Loucy (cell line): ENCODE results near the gene SPTSSA.

ENCODE experiments used
- EZH2phosphoT487 ChIP-seq: fragments of 200-600 bp; IDR thresholded peaks from 2 replicates; pipeline ENCODE4 v1.6.1; 2018; ENCODE audit warnings: antibody characterized with exemption, mild to moderate bottlenecking, moderate library complexity, borderline replicate concordance
- TF ChIP-seq, protein P1 (sequence below): fragments of 200-600 bp; sonication (generic); conservative IDR thresholded peaks from 2 replicates; pipeline ENCODE4 v1.5.1; 2014; ENCODE audit warnings: mild to moderate bottlenecking, antibody characterized with exemption, low read length

DNA sequence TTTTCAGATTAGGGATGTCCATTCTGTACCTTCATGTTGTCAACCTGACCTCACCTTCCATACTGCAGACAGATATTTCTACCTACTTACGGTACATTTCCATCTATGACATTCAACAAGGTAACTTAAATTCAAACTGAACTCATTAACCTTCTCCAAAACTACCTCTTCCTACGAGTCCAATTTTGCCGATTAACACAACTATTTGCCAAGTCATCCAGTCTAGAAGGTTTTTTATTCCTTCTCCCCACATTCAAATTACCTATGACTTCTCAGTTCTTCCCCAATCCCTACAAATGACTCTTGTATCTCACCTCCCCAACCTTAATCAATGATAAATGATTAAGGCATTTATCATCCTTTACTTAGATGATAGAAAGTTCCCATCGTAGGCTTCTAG is 23.6 kb downstream of the SPTSSA start:
- TF ChIP-seq, protein P1, sequence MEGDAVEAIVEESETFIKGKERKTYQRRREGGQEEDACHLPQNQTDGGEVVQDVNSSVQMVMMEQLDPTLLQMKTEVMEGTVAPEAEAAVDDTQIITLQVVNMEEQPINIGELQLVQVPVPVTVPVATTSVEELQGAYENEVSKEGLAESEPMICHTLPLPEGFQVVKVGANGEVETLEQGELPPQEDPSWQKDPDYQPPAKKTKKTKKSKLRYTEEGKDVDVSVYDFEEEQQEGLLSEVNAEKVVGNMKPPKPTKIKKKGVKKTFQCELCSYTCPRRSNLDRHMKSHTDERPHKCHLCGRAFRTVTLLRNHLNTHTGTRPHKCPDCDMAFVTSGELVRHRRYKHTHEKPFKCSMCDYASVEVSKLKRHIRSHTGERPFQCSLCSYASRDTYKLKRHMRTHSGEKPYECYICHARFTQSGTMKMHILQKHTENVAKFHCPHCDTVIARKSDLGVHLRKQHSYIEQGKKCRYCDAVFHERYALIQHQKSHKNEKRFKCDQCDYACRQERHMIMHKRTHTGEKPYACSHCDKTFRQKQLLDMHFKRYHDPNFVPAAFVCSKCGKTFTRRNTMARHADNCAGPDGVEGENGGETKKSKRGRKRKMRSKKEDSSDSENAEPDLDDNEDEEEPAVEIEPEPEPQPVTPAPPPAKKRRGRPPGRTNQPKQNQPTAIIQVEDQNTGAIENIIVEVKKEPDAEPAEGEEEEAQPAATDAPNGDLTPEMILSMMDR = no peak
- TF ChIP-seq EZH2phosphoT487 = no peak
